HEK293 (cell line): ENCODE results near the gene TMEM181.

ENCODE experiments used
- BCL6B ChIP-seq: fragments of 450-650 bp; formaldehyde crosslinking; IDR thresholded peaks from 2 replicates; pipeline ENCODE4 v1.5.1; 2017; ENCODE audit warnings: missing biosample characterization, missing genetic modification characterization
- GFI1B ChIP-seq: fragments of 450-650 bp; formaldehyde crosslinking; IDR thresholded peaks from 2 replicates; pipeline ENCODE4 v1.5.1; 2016; ENCODE audit warnings: missing biosample characterization, missing genetic modification characterization
- GLIS1 ChIP-seq: fragments of 450-650 bp; formaldehyde crosslinking; IDR thresholded peaks from 2 replicates; pipeline ENCODE4 v1.5.1; 2016; ENCODE audit warnings: missing biosample characterization, missing genetic modification characterization
- HIC1 ChIP-seq: fragments of 450-650 bp; formaldehyde crosslinking; IDR thresholded peaks from 2 replicates; pipeline ENCODE4 v1.5.1; 2016; ENCODE audit warnings: missing biosample characterization, missing genetic modification characterization
- PRDM1 ChIP-seq: fragments of 450-650 bp; formaldehyde crosslinking; IDR thresholded peaks from 2 replicates; pipeline ENCODE4; 2016; ENCODE audit warnings: missing biosample characterization, missing genetic modification characterization
- TRIM28 ChIP-seq: IDR thresholded peaks from 2 replicates; pipeline ENCODE4 v1.6.1; 2011; ENCODE audit warnings: low read length, control low read depth, borderline replicate concordance
- YY1 ChIP-seq: fragments of 450-650 bp; formaldehyde crosslinking; IDR thresholded peaks from 2 replicates; pipeline ENCODE4 v1.5.1; 2018; ENCODE audit warnings: missing biosample characterization, missing genetic modification characterization
- ZBTB1 ChIP-seq: fragments of 450-650 bp; formaldehyde crosslinking; IDR thresholded peaks from 2 replicates; pipeline ENCODE4 v1.5.1; 2016; ENCODE audit warnings: missing biosample characterization, missing genetic modification characterization
- ZBTB11 ChIP-seq: fragments of 450-650 bp; formaldehyde crosslinking; conservative IDR thresholded peaks from 2 replicates; pipeline ENCODE4 v1.5.1; 2016; ENCODE audit warnings: low read depth, missing biosample characterization, missing genetic modification characterization
- ZBTB6 ChIP-seq: fragments of 450-650 bp; formaldehyde crosslinking; IDR thresholded peaks from 2 replicates; pipeline ENCODE4 v1.5.1; 2017; ENCODE audit warnings: missing biosample characterization, missing genetic modification characterization
- ZFHX2 ChIP-seq: fragments of 450-650 bp; formaldehyde crosslinking; conservative IDR thresholded peaks from 2 replicates; pipeline ENCODE4 v1.5.1; 2016; ENCODE audit warnings: missing biosample characterization, missing genetic modification characterization
- ZFP69B ChIP-seq: fragments of 450-650 bp; formaldehyde crosslinking; IDR thresholded peaks from 2 replicates; pipeline ENCODE4 v1.5.1; 2016; ENCODE audit warnings: missing biosample characterization, missing genetic modification characterization
- ZNF133 ChIP-seq: fragments of 450-650 bp; formaldehyde crosslinking; IDR thresholded peaks from 2 replicates; pipeline ENCODE4 v1.5.1; 2016; ENCODE audit warnings: missing biosample characterization, missing genetic modification characterization
- ZNF155 ChIP-seq: fragments of 450-650 bp; formaldehyde crosslinking; IDR thresholded peaks from 2 replicates; pipeline ENCODE4 v1.5.1; 2016; ENCODE audit warnings: missing biosample characterization, missing genetic modification characterization
- ZNF223 ChIP-seq: fragments of 450-650 bp; formaldehyde crosslinking; IDR thresholded peaks from 2 replicates; pipeline ENCODE4 v1.5.1; 2016; ENCODE audit warnings: missing biosample characterization, missing genetic modification characterization
- ZNF292 ChIP-seq: fragments of 450-650 bp; formaldehyde crosslinking; IDR thresholded peaks from 2 replicates; pipeline ENCODE4 v1.5.1; 2016; ENCODE audit warnings: low read depth, missing biosample characterization, missing genetic modification characterization, borderline replicate concordance
- ZNF302 ChIP-seq: fragments of 450-650 bp; formaldehyde crosslinking; IDR thresholded peaks from 2 replicates; pipeline ENCODE4 v1.5.1; 2016; ENCODE audit warnings: missing biosample characterization, missing genetic modification characterization, low read depth
- ZNF311 ChIP-seq: fragments of 450-650 bp; formaldehyde crosslinking; IDR thresholded peaks from 2 replicates; pipeline ENCODE4 v1.5.1; 2017; ENCODE audit warnings: missing biosample characterization, missing genetic modification characterization, borderline replicate concordance
- ZNF362 ChIP-seq: fragments of 450-650 bp; formaldehyde crosslinking; IDR thresholded peaks from 2 replicates; pipeline ENCODE4 v1.5.1; 2016; ENCODE audit warnings: missing biosample characterization, missing genetic modification characterization
- ZNF513 ChIP-seq: fragments of 450-650 bp; IDR thresholded peaks from 2 replicates; pipeline ENCODE4 v1.5.1; 2018; ENCODE audit warnings: missing biosample characterization, missing genetic modification characterization
- ZNF555 ChIP-seq: fragments of 450-650 bp; formaldehyde crosslinking; conservative IDR thresholded peaks from 2 replicates; pipeline ENCODE4 v1.5.1; 2017; ENCODE audit warnings: missing biosample characterization, mild to moderate bottlenecking, missing genetic modification characterization, inconsistent platforms
- ZNF558 ChIP-seq: fragments of 450-650 bp; formaldehyde crosslinking; IDR thresholded peaks from 2 replicates; pipeline ENCODE4 v1.5.1; 2016; ENCODE audit warnings: missing biosample characterization, missing genetic modification characterization
- ZNF580 ChIP-seq: fragments of 450-650 bp; formaldehyde crosslinking; IDR thresholded peaks from 2 replicates; pipeline ENCODE4 v1.5.1; 2016; ENCODE audit warnings: missing biosample characterization, missing genetic modification characterization
- ZNF600 ChIP-seq: fragments of 450-650 bp; formaldehyde crosslinking; IDR thresholded peaks from 2 replicates; pipeline ENCODE4 v1.5.1; 2016; ENCODE audit warnings: missing biosample characterization, missing genetic modification characterization
- ZNF621 ChIP-seq: fragments of 450-650 bp; formaldehyde crosslinking; IDR thresholded peaks from 2 replicates; pipeline ENCODE4 v1.5.1; 2017; ENCODE audit warnings: missing biosample characterization, missing genetic modification characterization
- ZNF658 ChIP-seq: fragments of 450-650 bp; formaldehyde crosslinking; IDR thresholded peaks from 2 replicates; pipeline ENCODE4; 2016; ENCODE audit warnings: missing biosample characterization, missing genetic modification characterization
- ZNF701 ChIP-seq: fragments of 450-650 bp; formaldehyde crosslinking; IDR thresholded peaks from 2 replicates; pipeline ENCODE4 v1.5.1; 2016; ENCODE audit warnings: missing biosample characterization, missing genetic modification characterization
- ZNF785 ChIP-seq: fragments of 450-650 bp; formaldehyde crosslinking; IDR thresholded peaks from 2 replicates; pipeline ENCODE4 v1.5.1; 2016; ENCODE audit warnings: missing biosample characterization, missing genetic modification characterization
- ZNF843 ChIP-seq: fragments of 450-650 bp; formaldehyde crosslinking; IDR thresholded peaks from 2 replicates; pipeline ENCODE4 v1.5.1; 2016; ENCODE audit warnings: missing biosample characterization, missing genetic modification characterization

Gene TMEM181

GRCh38 chr6:158644231-158645063, 84.6 kb downstream of the TMEM181 start, which contains the start of gene DYNLT1 (continued):
- TF ChIP-seq ZFP69B (tag by site-specific recombination) (peak; percentile 41; the same call in 1 of the 2 replicates), ZNF580 (peak; percentile 70), ZNF292 (tag by site-specific recombination) (no peak), ZNF223 (tag by site-specific recombination) (0 out of 2 replicates have a peak, but pooled peaks have one; percentile 62), ZNF843 (peak; percentile 67; the same call in 1 of the 2 replicates), ZNF302 (tag by site-specific recombination) (no peak), ZNF600 (tag by site-specific recombination) (peak; percentile 72; the same call in 1 of the 2 replicates), ZBTB6 (tag by site-specific recombination) (0 out of 2 replicates have a peak, but pooled peaks have one; percentile 10), ZNF555 (tag by site-specific recombination) (no peak), ZNF362 (no peak), ZNF785 (tag by site-specific recombination) (peak; percentile 64; the same call in 1 of the 2 replicates), ZNF558 (no peak), ZFHX2 (tag by site-specific recombination) (peak; percentile 81), ZNF513 (tag by site-specific recombination) (no peak), ZBTB1 (tag by site-specific recombination) (no peak; the same call in 1 of the 2 replicates), GFI1B (tag by site-specific recombination) (no peak), ZNF311 (no peak), TRIM28 (no peak), ZBTB11 (tag by site-specific recombination) (peak; percentile 59), ZNF658 (tag by site-specific recombination) (no peak), ZNF133 (tag by site-specific recombination) (peak; percentile 85), ZNF155 (tag by site-specific recombination) (no peak), ZNF621 (tag by site-specific recombination) (no peak), GLIS1 (tag by site-specific recombination) (peak; percentile 15; the same call in 1 of the 2 replicates), YY1 (tag by site-specific recombination) (peak; percentile 88), BCL6B (tag by site-specific recombination) (no peak), PRDM1 (no peak), ZNF701 (tag by site-specific recombination) (no peak), HIC1 (tag by site-specific recombination) (peak; percentile 97)
